Stimulated activated CD4-positive, alpha-beta T cell treated with anti-CD3 and anti-CD28 coated beads, TNF-alpha, amount 100 ng/mL, for 24 hours (primary cell): Measurements from ENCODE around the gene FAM13A.
"Not testable (repeated sequence)": the region's sequence is repeated elsewhere in the genome, so short reads cannot be mapped to it uniquely, and the experiment has no call there.

ENCODE experiments used
- DNase-seq, 3 experiments: peaks; one replicate each; pipeline ENCODE4 v3.0.0-alpha.2; 2020; ENCODE audit warnings: low read depth in 3 of 3

The FAM13A gene

DNA sequence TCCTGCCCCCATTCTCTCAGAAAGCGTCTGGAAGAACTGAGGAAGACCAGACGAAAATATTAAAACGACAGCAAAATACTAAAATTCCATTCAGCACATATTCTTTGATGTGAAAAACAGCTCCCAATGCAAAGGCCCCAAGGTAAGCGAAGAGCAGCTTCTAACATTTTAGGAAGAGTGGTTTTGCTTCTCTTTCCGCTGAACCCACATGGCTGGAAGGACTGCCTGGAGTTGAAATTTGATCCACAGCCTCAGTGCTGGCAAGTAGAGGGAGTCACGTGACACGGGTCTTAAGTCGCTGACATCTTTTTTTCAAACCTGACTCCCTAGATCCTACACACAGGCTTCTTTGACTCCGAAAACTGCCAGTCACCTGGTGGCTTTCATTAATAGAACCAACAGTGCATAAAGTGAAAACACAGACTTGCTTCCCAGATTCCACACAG, at the start of gene FAM13A:
TSS of gene FAM13A (minus strand) at position 233 of the 446 bp plus-strand sequence. CDS start at position 12, 221 bp downstream.
- no peak for DNase-seq

- DNase-seq, result no peak
Measured at GRCh38 chr4:89105726-89106125, 48.7 kb upstream of the FAM13A start.

GRCh38 chr4:89101256-89102161, 44.5 kb upstream of the FAM13A start:
- no peak for DNase-seq

DNA sequence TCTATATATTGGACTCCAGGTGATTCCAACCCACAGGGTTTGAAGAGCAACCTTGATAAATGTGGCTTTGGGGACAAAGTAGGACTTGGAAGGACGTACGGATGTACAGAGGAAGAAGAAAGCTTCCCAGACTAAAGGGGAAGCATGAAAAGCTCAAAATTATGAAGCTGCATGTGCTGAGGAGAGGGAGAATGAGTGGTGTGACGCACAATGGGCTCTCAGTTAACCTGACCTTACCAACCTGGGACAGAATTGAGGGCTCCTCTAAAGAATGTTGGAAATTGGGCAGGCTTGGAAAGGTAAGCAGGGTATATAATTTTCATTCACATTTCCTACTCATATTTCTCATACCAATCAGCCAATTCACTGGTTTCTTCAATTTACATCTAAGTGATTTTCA, 43.9 kb upstream of the FAM13A start:
- DNase-seq, result no peak

GRCh38 chr4:89099471-89099870, 42.5 kb upstream of the FAM13A start:
- no peak for DNase-seq

DNA sequence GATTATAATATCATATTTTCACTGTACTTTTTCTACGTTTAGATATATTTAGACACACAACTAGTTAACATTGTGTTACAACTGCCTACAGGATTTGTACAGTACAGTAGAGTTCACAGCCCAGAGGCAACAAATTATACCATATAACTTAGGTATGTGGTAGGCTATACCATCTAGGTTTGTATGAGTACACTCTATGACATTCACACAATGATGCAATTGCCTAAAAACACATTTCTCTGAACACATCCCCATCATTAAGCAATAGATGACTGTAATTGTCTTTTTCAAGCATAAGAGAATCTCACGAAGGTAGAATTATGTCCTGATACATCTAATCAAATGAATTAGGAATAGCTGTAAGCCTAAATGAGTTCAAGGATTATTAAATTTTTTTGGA, 42.0 kb upstream of the FAM13A start:
- DNase-seq, result no peak

DNA sequence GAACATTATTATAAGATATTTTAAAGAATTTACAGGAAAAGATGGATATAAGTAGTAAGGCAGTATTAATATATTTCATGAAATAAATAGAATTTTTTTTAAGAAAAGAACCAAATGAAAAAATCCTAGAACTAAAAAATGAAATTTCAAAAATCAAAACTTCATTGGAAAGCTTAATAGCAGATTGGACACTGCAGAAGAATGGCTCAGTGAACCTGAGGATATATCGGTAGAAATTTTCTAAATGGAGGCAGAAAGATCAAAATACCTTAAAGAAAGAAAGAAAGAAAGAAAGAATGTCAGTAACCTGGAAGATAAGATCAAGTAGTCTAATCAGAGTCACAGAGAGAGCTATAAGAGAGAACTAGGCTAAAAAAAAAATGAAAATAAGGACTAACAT, 21.3 kb upstream of the FAM13A start:
- no peak for DNase-seq

DNA sequence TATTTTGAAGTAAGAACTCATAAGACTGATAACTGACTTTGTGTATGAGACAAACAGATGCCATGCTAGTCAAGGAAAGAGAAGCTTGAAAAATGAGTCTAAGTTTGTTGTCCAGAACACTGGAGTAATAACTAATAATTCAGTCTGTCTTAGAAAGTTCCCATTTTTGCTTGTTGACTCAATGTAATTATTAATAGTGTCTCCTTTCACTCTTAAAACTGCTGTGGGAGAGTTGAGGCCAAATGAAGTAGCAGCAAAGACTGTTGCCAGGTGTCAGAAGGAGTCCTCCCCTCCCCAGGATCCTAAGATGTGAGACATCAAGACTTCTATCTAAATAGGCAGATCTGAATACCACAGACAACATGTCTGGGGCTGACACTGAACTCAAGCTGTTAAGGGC, 20.8 kb upstream of the FAM13A start:
- no peak for DNase-seq

- no peak for DNase-seq
Measured at GRCh38 chr4:89072921-89073320, 15.9 kb upstream of the FAM13A start.

DNA sequence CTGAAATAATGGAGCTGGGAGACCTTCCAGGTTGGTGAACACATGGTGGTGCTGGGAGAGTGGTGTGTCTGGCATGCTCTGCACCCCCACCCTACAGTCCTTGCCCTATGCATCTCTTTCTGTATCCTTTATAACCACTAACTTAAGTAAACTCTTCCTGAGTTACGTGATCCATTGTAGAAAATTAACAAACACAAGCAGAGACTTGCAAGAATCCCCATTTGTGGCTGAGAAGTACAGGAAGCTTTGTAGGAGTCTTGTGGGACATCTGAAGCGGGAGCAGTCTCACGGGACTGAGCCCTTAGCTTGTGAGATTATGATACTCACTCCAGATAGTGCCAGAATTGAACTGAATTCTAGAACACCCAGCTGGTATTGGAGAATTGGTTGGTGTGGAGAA, 14.3 kb upstream of the FAM13A start:
- DNase-seq, result no peak

DNA sequence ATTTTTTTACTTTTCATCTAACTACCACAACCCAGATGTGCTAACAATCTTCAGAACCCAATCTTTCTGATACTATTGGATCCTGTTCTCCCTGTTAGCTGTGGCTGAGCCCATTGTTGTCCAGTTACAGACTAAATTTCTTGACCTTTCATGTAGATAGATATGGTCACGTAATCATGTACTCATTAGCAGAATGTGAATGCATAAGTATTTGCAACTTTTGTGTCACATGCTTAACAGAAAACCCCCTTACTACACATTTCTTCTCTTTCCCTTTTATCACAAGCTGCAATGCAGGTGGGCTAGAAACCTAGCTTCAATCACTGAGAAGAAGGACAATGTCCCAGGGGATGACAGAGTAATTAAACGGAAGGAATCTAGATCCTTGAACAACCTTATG, 13.1 kb upstream of the FAM13A start:
- DNase-seq, result no peak

- DNase-seq, result no peak
Measured at GRCh38 chr4:89069481-89069880, 12.5 kb upstream of the FAM13A start.

GRCh38 chr4:89067417-89067816, 10.4 kb upstream of the FAM13A start:
- DNase-seq, result no peak

- no peak for DNase-seq
Measured at GRCh38 chr4:89064848-89065247, 7.9 kb upstream of the FAM13A start.

DNA sequence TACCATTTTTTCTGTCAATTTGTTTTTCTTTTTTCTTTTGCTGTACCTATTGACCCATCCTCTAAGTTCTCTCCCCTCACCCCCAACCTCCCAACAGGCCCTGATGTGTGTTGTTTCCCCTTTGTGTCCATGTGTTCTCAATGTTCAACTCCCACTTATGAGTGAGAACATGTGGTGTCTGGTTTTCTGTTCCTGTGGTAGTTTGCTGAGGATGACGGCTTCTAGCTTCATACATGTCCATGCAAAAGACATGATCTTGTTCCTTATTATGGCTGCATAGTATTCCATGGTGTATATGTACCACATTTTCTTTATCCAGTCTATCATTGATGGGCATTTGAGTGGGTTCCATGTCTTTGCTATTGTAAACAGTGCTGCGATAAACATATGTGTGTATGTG, 859 bp upstream of the FAM13A start:
- DNase-seq, result not testable (repeated sequence)

DNA sequence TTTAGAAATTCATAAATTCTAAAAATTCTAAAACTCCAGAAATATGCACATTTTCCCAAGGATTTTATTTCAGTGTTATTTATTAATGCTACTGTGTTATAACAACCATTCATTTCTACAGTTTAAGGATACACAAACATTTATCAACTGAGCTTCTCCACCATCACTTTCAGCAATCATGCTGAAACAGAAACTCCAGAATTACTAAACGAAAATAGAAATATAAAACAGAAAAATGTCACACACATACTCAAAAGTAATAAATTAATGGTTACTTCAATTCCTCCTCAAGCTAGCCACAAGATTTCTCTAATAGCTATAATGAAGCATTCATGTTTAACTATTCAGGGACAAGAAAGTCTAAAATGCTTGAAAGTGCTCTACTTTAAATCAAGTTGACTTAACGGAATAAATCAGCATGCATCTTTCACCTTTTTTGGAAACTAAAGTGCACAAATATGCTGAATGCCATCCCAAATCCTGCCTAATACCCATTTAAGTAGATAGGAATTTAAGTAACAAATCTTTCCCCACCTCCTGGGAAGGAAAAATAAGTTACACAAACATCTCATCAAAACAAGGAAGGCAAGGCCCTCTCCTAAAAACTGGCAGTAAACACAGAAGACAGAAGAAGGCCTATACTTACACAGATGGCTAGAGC, 563 bp downstream of the FAM13A start:
- DNase-seq, result no peak

DNA sequence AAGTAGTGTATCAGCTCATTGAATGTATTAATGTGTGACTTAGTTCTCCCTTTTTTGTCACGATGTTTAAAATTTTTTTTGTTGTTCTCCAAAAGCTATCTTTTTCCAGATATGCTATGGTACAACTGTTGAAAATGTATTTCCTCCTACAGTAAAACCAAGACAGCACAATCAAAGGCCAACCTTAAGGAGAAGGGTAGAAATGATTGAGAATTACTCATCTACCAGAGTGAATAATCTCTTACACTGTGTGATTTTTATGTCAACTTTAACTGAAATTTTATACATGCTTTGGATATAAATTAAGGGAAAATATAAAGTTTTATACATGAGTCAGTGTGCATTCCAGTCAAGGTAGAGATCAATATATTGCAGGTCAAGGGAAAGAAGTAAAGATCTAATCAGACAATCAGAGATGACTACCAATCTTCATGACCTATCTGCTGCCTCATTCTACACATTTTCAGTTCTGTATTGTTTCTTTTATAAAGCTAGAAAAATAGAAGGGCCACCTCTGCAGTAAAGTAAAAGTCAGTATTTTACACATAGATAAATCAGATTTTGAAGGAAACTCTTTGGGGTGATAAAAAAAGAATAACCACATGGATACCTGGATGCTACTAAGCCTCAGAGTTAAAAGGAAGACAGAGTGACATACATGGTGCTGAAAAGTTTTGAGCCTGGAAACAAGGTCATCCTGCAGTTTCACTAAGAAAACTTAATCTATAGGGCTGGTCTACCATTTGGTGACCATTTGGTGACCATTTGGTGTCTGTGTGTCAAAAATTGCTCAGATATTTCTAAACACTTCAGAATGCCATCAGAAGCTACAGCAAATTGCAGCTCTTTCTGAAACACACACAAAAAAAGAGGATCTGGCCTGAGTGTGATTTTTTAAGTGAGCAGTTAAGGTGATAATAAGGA, 1.6 kb downstream of the FAM13A start:
- no peak for DNase-seq

- no peak for DNase-seq
Measured at GRCh38 chr4:89054627-89055026, 2.4 kb downstream of the FAM13A start.

GRCh38 chr4:89049853-89050252, 7.1 kb downstream of the FAM13A start:
- DNase-seq, result no peak

GRCh38 chr4:89048906-89049601, 7.9 kb downstream of the FAM13A start:
- no peak for DNase-seq

DNA sequence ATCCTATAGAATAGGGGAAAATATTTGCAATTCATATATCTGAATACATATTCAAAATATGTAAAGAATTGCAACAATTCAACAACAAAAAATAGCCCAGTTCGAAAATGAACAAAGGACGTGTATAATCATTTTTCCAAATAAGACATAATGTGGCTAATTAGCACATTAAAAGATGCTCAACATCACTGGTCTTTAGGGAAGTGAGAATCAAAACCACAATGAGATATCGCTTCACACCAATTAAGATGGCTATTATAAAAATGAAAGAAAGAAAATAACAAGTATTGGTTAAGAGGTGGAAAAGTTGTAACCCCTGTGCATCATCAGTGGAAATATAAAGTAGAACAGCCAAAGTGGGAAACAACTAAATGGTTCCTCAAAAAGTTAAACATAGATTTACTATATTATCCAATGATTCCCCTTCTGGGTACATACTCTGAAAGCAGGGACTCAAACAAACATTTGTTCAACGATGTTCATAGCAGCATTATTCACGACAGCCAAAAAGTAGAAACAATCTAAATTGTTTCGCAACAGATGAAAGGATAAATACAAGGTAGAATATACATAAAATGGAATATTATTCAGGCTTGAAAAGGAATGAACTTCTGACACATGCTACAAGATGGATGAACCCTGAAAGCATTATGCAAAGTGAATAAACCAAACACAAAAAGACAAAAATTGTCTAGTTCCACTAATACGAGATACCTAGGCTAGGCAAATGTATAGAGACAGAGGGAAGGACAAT, 12.7 kb downstream of the FAM13A start:
- DNase-seq, result no peak
